PC-9 (cell line): Measurements from ENCODE around the gene UTP11. TPM values are rescaled to one million over a fixed set of nuclear protein-coding genes. Genes with fewer than 3 reads are reported as not detected.

ENCODE experiments used
- BruUV-seq: library from RNA; stranded (reverse); fragments of 400-500 nt; replicated peaks from 2 replicates; lab custom pipeline; 2021; lab: Mats Ljungman, UMichigan
- CTCF ChIA-PET: fragments of 300-600 bp; sonication (Branson Sonifier 250); formaldehyde crosslinking; loops from one replicate; lab custom pipeline; 2022; ENCODE audit warnings: antibody characterized with exemption; lab: Charles Lee
- POLR2A ChIA-PET: fragments of 300-600 bp; sonication (Branson Sonifier 250); formaldehyde crosslinking; loops from one replicate; lab custom pipeline; 2022; ENCODE audit warnings: antibody characterized with exemption; ENCODE audit not compliant: unreplicated experiment; lab: Charles Lee
- DNase-seq, 2 experiments: peaks; one replicate each; pipeline versions ENCODE4 v3.0.0 to v3.0.0-alpha.2; 2015 to 2022; ENCODE audit warnings: mixed read lengths in 1 of 2
- H2AFZ ChIP-seq: fragments of 200-600 bp; sonication (generic); 2 replicates; pipeline ENCODE4 v1.8.1; 2017; ENCODE audit warnings: antibody characterized with exemption
- H3F3A ChIP-seq: fragments of 200-600 bp; sonication (generic); 2 replicates; pipeline ENCODE4 v1.8.1; 2017; ENCODE audit warnings: antibody characterized with exemption, mild to moderate bottlenecking, low read depth; ENCODE audit not compliant: insufficient read depth
- H3K27ac ChIP-seq: fragments of 200-600 bp; sonication (generic); 2 replicates; pipeline ENCODE4 v1.6.1; 2016; ENCODE audit warnings: mixed run types
- H3K27me3 ChIP-seq: fragments of 200-600 bp; sonication (generic); 2 replicates; pipeline ENCODE4 v1.6.1; 2016; ENCODE audit warnings: low read depth, mixed run types; ENCODE audit not compliant: insufficient read depth
- H3K36me3 ChIP-seq: fragments of 200-600 bp; sonication (generic); 2 replicates; pipeline ENCODE4 v1.6.1; 2016; ENCODE audit warnings: low read depth, mixed run types
- H3K4me1 ChIP-seq: fragments of 200-600 bp; sonication (generic); replicated peaks from 2 replicates; pipeline ENCODE4 v1.6.1; 2016; ENCODE audit warnings: mixed run types; ENCODE audit not compliant: insufficient read depth
- H3K4me2 ChIP-seq: fragments of 200-600 bp; sonication (generic); 2 replicates; pipeline ENCODE4 v1.6.1; 2017; ENCODE audit warnings: mixed run types
- H3K4me3 ChIP-seq: fragments of 200-600 bp; sonication (generic); 2 replicates; pipeline ENCODE4 v1.6.1; 2016; ENCODE audit warnings: mixed run types
- H3K79me2 ChIP-seq: fragments of 200-600 bp; sonication (generic); 2 replicates; pipeline ENCODE4 v1.6.1; 2017; ENCODE audit warnings: low read depth, mixed run types
- H3K9me2 ChIP-seq: fragments of 200-600 bp; sonication (generic); 2 replicates; pipeline ENCODE4 v1.8.1; 2017; ENCODE audit warnings: mild to moderate bottlenecking; ENCODE audit not compliant: insufficient read depth
- H3K9me3 ChIP-seq: fragments of 200-600 bp; sonication (generic); 2 replicates; pipeline ENCODE4 v1.8.1; 2016; ENCODE audit warnings: low read depth; ENCODE audit not compliant: insufficient read depth
- H4K20me1 ChIP-seq: fragments of 200-600 bp; sonication (generic); 2 replicates; pipeline ENCODE4 v1.8.1; 2017; ENCODE audit not compliant: insufficient read depth
- EZH2 ChIP-seq: fragments of 200-600 bp; sonication (generic); IDR thresholded peaks from 2 replicates; pipeline ENCODE4 v1.8.0; 2017; ENCODE audit warnings: antibody characterized with exemption, low read depth
- intact Hi-C: fragments of 100-400 bp; cut with micrococcal nuclease; formaldehyde crosslinking; loops from one replicate; pipeline ENCODE4 v1.10.0; 2022; ENCODE audit not compliant: unreplicated experiment
- total RNA-seq: library from RNA; stranded (reverse); gene quantifications from 2 replicates; pipeline ENCODE4 v1.2.3, GENCODE V29; 2021
- TF ChIP-seq, protein P1 (sequence below): fragments of 200-600 bp; sonication (generic); conservative IDR thresholded peaks from 2 replicates; pipeline ENCODE4 v1.6.1; 2017; ENCODE audit warnings: mixed run types, antibody characterized with exemption, mild to moderate bottlenecking, moderate library complexity

The UTP11 gene
- total RNA-seq, 1 experiment from 2014 or later: 36.4 TPM

DNA sequence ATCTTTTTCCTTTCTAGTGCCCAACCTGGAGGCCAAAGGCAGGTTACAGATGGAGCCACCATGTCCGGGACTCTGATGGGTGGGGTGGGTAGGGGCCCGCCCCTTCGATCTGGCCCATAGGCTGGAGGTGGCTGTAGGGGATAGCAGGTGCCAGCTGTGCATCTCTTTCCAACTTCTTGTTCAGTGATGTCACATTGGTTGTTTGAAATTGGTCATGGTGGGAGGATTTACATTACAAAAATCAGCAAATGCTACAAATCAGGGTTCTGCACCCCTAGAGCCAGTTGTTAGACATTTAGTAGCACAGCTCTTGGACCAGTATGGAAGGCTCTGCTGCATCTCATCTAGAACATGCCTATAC is 56.4 kb downstream of the UTP11 start:
- TF ChIP-seq EZH2: no peak
- TF ChIP-seq, protein P1, sequence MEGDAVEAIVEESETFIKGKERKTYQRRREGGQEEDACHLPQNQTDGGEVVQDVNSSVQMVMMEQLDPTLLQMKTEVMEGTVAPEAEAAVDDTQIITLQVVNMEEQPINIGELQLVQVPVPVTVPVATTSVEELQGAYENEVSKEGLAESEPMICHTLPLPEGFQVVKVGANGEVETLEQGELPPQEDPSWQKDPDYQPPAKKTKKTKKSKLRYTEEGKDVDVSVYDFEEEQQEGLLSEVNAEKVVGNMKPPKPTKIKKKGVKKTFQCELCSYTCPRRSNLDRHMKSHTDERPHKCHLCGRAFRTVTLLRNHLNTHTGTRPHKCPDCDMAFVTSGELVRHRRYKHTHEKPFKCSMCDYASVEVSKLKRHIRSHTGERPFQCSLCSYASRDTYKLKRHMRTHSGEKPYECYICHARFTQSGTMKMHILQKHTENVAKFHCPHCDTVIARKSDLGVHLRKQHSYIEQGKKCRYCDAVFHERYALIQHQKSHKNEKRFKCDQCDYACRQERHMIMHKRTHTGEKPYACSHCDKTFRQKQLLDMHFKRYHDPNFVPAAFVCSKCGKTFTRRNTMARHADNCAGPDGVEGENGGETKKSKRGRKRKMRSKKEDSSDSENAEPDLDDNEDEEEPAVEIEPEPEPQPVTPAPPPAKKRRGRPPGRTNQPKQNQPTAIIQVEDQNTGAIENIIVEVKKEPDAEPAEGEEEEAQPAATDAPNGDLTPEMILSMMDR: no peak
- Histone ChIP-seq H3K9me3 (no peaks in the 10 kb centered on the region), H3K4me2 (no peak overlapping the region), H3K36me3 (no peaks in the 10 kb centered on the region), H3K9me2 (no peaks in the 10 kb centered on the region), H4K20me1 (no peaks in the 10 kb centered on the region), H3F3A (no peaks in the 10 kb centered on the region), H3K4me1 (no peaks in the 10 kb centered on the region), H3K27ac (no peak overlapping the region), H3K27me3 (peaks cover 47% of the 10 kb centered on the region), H2AFZ (no peak overlapping the region), H3K4me3 (no peak overlapping the region), H3K79me2 (no peaks in the 10 kb centered on the region)
- CTCF ChIA-PET: no interaction called here
- intact Hi-C loops: no loop called here
- POLR2A ChIA-PET: no interaction called here
- no peak for DNase-seq
- no TSS peak for BruUV-seq

DNA sequence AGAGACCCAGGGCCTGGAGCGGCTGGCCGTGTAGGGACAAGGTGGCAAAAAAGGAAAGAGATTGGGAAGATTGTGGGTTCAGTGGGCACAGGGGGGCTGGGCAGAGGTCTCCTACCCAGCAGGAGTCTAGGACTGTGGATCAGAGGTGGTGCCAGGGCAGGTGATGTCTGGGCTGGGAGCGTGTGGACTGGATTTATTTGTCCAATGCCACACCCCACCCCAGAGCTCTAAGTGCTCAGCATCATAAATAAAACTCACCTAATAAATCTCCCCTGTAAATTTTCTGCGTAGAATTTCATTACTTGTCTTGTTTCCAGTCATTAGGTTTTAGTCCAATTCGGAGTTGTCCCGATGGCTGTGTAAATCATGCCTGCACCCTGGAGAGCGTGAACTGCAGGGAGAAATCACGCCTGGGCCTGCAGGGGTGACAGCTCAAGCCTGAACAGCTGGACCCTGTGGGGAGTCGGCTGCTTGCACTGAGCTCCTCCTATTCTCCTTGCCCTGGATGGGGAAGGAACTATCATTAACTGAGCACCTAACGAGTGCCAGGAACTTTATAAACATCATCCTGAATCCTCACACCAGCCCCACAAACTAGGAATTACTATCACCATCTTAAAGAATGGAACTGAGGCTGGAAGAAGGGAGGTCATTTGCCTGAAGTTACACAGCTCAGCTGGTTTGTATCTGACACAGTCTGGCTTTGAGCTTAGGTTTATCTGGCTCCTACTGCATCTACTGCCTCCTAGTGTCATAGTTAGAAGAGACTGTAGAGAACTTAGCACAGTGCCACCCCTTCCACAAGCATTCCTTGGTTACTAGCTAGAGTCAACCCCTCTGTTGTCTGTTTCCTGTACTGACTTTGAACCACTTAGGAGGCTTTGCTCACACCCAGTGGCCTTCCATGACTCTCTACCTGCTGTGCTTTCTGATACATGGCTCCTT is 59.0 kb downstream of the UTP11 start:
- POLR2A ChIA-PET: no interaction called here
- BruUV-seq: no TSS peak

DNA sequence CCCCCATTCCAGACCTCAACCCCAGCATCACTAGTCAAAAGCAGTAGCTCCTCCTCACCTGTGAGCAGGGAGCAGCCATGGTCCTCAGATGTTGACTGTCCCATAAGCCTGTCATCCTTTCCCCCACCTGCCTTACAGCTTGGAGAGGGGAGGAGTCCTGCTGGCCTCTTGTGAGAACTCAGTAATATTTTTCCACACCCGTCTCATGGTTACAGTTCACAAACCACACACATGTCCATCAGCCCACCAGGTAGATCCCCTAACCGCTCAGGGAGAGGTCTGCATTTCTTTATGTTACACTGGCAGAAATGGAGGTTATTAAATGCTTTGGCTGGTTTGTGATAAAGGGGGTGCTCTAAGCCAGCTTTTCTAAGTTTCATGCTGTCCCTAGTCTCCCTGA is 60.3 kb downstream of the UTP11 start:
- DNase-seq: no peak
- Histone ChIP-seq H4K20me1 (no peaks in the 10 kb centered on the region), H3K4me1 (no peaks in the 10 kb centered on the region), H2AFZ (no peak overlapping the region), H3K27ac (no peak overlapping the region), H3K9me2 (no peaks in the 10 kb centered on the region), H3K27me3 (peaks cover 44% of the 10 kb centered on the region), H3K4me2 (no peak overlapping the region), H3K9me3 (no peaks in the 10 kb centered on the region), H3K36me3 (no peaks in the 10 kb centered on the region), H3K4me3 (no peak overlapping the region), H3F3A (no peaks in the 10 kb centered on the region), H3K79me2 (no peaks in the 10 kb centered on the region)
- ChIA-PET POLR2A (no interaction called here), CTCF (no interaction called here)
- no TSS peak for BruUV-seq
- no peak for TF ChIP-seq EZH2
- TF ChIP-seq, protein P1: no peak
- intact Hi-C loops: no loop called here

More for the DNA sequence above, 59.0 kb downstream of the UTP11 start:
- H3K4me1 ChIP-seq: no peaks in the 10 kb centered on the region
- H3K27ac ChIP-seq: no peak overlapping the region
- no peaks in the 10 kb centered on the region for H3K9me2 ChIP-seq
- no peaks in the 10 kb centered on the region for H3F3A ChIP-seq
- H3K36me3 ChIP-seq: no peaks in the 10 kb centered on the region
- no peak overlapping the region for H3K4me2 ChIP-seq
- H2AFZ ChIP-seq: no peak overlapping the region
- peaks cover 51% of the 10 kb centered on the region for H3K27me3 ChIP-seq
- no peaks in the 10 kb centered on the region for H3K9me3 ChIP-seq
- no peak for DNase-seq
- no peaks in the 10 kb centered on the region for H4K20me1 ChIP-seq
- H3K4me3 ChIP-seq: no peak overlapping the region
- CTCF ChIA-PET: interaction anchor here (0.6 kb wide), 1 partner anchor 756 kb away, joined by 3 read pairs; no protein-coding TSS in a partner anchor
- TF ChIP-seq, protein P1: peak; percentile 50
- TF ChIP-seq EZH2: no peak
- no peaks in the 10 kb centered on the region for H3K79me2 ChIP-seq
- intact Hi-C loops: no loop called here
